Esophagus squamous epithelium (tissue), 5 donors: ENCODE results near the gene PPEF2. TPM values are rescaled to one million over a fixed set of nuclear protein-coding genes. Genes with fewer than 3 reads are reported as not detected.
A peak's percentile ranks its signal among the peaks of the same experiment; 100 is the strongest.
"Not testable (repeated sequence)": the region's sequence is repeated elsewhere in the genome, so short reads cannot be mapped to it uniquely, and the experiment has no call there.

Experiments used
- DNase-seq: peaks from one replicate; lab custom pipeline; 2025; lab: John Stamatoyannopoulos, UW
- H3K27ac ChIP-seq, 4 donors: fragments of 200-600 bp; sonication (generic); one replicate each; pipeline ENCODE4 v1.5.1; 2016 to 2019; ENCODE audit warnings: mild to moderate bottlenecking in 1 of 4
- H3K27me3 ChIP-seq, 4 donors: fragments of 200-600 bp; sonication (generic); 1 replicate in 3 of 4; 2 replicates in 1 of 4; pipeline versions ENCODE4 v1.5.1 to v1.6.0; 2017 to 2021; ENCODE audit warnings: antibody characterized with exemption in 1 of 4
- H3K36me3 ChIP-seq, 3 donors: fragments of 200-600 bp; sonication (generic); one replicate each; pipeline ENCODE4 v1.5.1; 2016 to 2019
- H3K4me1 ChIP-seq, 3 donors: fragments of 200-600 bp; sonication (generic); one replicate each; pipeline ENCODE4 v1.5.1; 2017 to 2019
- H3K4me3 ChIP-seq, 4 donors: fragments of 200-600 bp; sonication (generic); 1 replicate in 3 of 4; 2 replicates in 1 of 4; pipeline ENCODE4 v1.5.1; 2016 to 2019; ENCODE audit warnings: mild to moderate bottlenecking in 2 of 4, moderate library complexity in 1 of 4
- H3K9me3 ChIP-seq, 3 donors: fragments of 200-600 bp; sonication (generic); one replicate each; pipeline ENCODE4 v1.5.1; 2016 to 2019
- POLR2A ChIP-seq, 4 donors: fragments of 450-650 bp; IDR thresholded peaks; one replicate each; pipeline ENCODE4 v1.6.1; 2017; ENCODE audit warnings: antibody characterized with exemption in 4 of 4, mild to moderate bottlenecking in 4 of 4, moderate library complexity in 3 of 4
- WGBS, 2 donors: methylation state at CpG; one replicate each; pipeline ENCODE4 v1.1.5; 2018; 5-methylcytosine and 5-hydroxymethylcytosine counted together
- intact Hi-C: fragments of 100-400 bp; cut with DNase I; formaldehyde crosslinking; loops from one replicate; pipeline ENCODE4 v1.15.0; 2022
- total RNA-seq, 4 donors: library from RNA; depleted of rRNA; stranded (reverse); fragments of >200 nt; gene quantifications; one replicate each; pipeline ENCODE4 v1.1.0, GENCODE V29; 2016
- TF ChIP-seq, protein P1 (sequence below), 6 experiments: fragments of 450-650 bp in 4 of 6; fragments of 200-600 bp in 2 of 6; sonication (generic) in 2 of 6; IDR thresholded peaks; one replicate each; pipeline ENCODE4 v1.5.1; 2016 to 2019; ENCODE audit warnings: antibody characterized with exemption in 6 of 6, mild to moderate bottlenecking in 4 of 6, moderate library complexity in 4 of 6
- donor health status: DM: yes; HTN: yes; CAD: no.

Gene PPEF2
- total RNA-seq, 4 donors from 2014 or later, result 0.04 TPM; not detected in 3

- Histone ChIP-seq H3K27me3 (peaks cover 0 to 4% (median 0%) of the 10 kb centered on the region in 4 donors), H3K36me3 (no peaks in the 10 kb centered on the region), H3K4me1 (peaks cover 0 to 16% (median 9%) of the 10 kb centered on the region in 3 donors), H3K9me3 (no peaks in the 10 kb centered on the region), H3K4me3 (no peak overlapping the region), H3K27ac (no peak overlapping the region)
- WGBS, 2 donors, result 57 to 74% methylated on average over 4 of the region's 4 CpGs
- TF ChIP-seq, protein P1, sequence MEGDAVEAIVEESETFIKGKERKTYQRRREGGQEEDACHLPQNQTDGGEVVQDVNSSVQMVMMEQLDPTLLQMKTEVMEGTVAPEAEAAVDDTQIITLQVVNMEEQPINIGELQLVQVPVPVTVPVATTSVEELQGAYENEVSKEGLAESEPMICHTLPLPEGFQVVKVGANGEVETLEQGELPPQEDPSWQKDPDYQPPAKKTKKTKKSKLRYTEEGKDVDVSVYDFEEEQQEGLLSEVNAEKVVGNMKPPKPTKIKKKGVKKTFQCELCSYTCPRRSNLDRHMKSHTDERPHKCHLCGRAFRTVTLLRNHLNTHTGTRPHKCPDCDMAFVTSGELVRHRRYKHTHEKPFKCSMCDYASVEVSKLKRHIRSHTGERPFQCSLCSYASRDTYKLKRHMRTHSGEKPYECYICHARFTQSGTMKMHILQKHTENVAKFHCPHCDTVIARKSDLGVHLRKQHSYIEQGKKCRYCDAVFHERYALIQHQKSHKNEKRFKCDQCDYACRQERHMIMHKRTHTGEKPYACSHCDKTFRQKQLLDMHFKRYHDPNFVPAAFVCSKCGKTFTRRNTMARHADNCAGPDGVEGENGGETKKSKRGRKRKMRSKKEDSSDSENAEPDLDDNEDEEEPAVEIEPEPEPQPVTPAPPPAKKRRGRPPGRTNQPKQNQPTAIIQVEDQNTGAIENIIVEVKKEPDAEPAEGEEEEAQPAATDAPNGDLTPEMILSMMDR (IDR thresholded peaks at IDR 0.05), result no peak
- TF ChIP-seq POLR2A (IDR thresholded peaks at IDR 0.05), result no peak
- intact Hi-C loops, result no loop called here
- DNase-seq, result no peak
These were observed 53.4 kb downstream of the PPEF2 start for GRCh38 chr4:75848891-75849290.

GRCh38 chr4:75848171-75848760 is 54.0 kb downstream of the PPEF2 start:
- H3K27me3 ChIP-seq, H3K4me3 ChIP-seq, intact Hi-C loops, H3K36me3 ChIP-seq, DNase-seq, H3K9me3 ChIP-seq, H3K27ac ChIP-seq: not testable (repeated sequence)
- TF ChIP-seq, protein P1 (IDR thresholded peaks at IDR 0.05), result peak; percentile 22 to 62 (median 38)
- WGBS, 2 donors, result 21 to 22% methylated on average over 12 to 14 of the region's 14 CpGs
- H3K4me1 ChIP-seq, result peaks cover 0 to 16% (median 9%) of the 10 kb centered on the region in 3 donors

- TF ChIP-seq POLR2A (IDR thresholded peaks at IDR 0.05), result no peak
- TF ChIP-seq, protein P1 (IDR thresholded peaks at IDR 0.05), result no peak
- Histone ChIP-seq H3K36me3 (no peaks in the 10 kb centered on the region), H3K4me1 (peaks cover 0 to 16% (median 9%) of the 10 kb centered on the region in 3 donors), H3K9me3 (no peaks in the 10 kb centered on the region), H3K27ac (no peak overlapping the region), H3K27me3 (no peaks in the 10 kb centered on the region), H3K4me3 (no peak overlapping the region)
- WGBS, 2 donors, result 53 to 59% methylated on average over 2 of the region's 2 CpGs
- intact Hi-C loops, result no loop called here
- no peak for DNase-seq
These were observed 56.3 kb downstream of the PPEF2 start for GRCh38 chr4:75845992-75846391.

- Histone ChIP-seq H3K27ac (peak overlapping the region in 2 of 4 donors; percentile 13 to 44), H3K4me3 (no peak overlapping the region), H3K9me3 (no peaks in the 10 kb centered on the region), H3K36me3 (no peaks in the 10 kb centered on the region), H3K27me3 (no peaks in the 10 kb centered on the region), H3K4me1 (peaks cover 0 to 16% (median 9%) of the 10 kb centered on the region in 3 donors)
- WGBS, 2 donors, result 85% methylated on average over 3 of the region's 3 CpGs
- no peak for DNase-seq
- TF ChIP-seq POLR2A (IDR thresholded peaks at IDR 0.05), result no peak
- TF ChIP-seq, protein P1 (IDR thresholded peaks at IDR 0.05), result no peak
- intact Hi-C loops, result no loop called here
These were observed 58.0 kb downstream of the PPEF2 start for GRCh38 chr4:75844151-75844662.

DNA sequence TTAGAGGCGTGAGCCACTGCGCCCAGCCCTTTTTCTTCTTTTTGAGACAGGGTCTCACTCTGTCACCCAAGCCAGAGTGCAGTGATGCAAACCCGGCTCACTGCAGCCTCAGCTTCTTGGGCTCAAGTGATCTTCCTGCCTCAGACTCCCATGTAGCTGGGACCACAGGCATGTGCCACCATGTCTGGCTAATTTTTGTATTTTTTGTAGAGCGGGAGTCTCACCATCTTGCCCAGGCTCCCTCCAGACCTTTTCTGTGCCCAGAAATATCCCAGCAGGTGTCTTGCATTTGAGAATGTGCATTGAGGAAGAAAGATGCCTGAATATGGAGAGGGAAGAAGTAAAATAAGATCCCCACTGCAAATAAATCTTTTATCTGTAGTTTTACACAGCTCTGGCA is 58.7 kb downstream of the PPEF2 start:
- 92 to 93% methylated on average over 4 of the region's 4 CpGs for WGBS, 2 donors
- Histone ChIP-seq H3K36me3 (no peaks in the 10 kb centered on the region), H3K27ac (peak overlapping the region in 1 of 4 donors; percentile 13), H3K4me3 (no peak overlapping the region), H3K27me3 (no peaks in the 10 kb centered on the region), H3K4me1 (peaks cover 0 to 16% (median 8%) of the 10 kb centered on the region in 3 donors), H3K9me3 (no peaks in the 10 kb centered on the region)
- TF ChIP-seq, protein P1 (IDR thresholded peaks at IDR 0.05), result no peak
- no peak for TF ChIP-seq POLR2A (IDR thresholded peaks at IDR 0.05)
- DNase-seq, result no peak
- intact Hi-C loops, result no loop called here
